ENCODE measurements around the gene PARP12. TPM values are rescaled to one million over a fixed set of nuclear protein-coding genes. Genes with fewer than 3 reads are reported as not detected.

Gene PARP12
- total RNA-seq, 1 donor, result 14.0 TPM

DNA sequence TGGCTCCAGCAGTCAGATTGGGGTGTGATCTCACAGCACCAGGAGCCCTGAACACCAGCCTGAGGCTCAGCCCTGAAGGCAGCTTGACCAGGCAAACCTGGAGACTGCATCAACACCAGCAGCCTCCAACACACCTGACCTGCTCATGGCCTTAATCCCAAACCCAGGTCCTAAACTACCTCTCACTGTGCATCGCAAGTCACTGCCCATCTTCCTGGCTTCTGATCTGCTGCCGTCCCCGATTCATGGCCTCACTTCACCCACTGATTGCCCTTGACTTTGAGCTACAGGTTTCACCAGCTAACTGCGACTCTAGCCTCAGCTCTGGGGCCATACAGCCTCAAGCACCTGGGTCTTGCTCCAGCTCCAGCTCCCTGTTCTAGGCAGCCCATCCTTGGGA is 49.1 kb downstream of the PARP12 start:
- TF ChIP-seq, protein P1, sequence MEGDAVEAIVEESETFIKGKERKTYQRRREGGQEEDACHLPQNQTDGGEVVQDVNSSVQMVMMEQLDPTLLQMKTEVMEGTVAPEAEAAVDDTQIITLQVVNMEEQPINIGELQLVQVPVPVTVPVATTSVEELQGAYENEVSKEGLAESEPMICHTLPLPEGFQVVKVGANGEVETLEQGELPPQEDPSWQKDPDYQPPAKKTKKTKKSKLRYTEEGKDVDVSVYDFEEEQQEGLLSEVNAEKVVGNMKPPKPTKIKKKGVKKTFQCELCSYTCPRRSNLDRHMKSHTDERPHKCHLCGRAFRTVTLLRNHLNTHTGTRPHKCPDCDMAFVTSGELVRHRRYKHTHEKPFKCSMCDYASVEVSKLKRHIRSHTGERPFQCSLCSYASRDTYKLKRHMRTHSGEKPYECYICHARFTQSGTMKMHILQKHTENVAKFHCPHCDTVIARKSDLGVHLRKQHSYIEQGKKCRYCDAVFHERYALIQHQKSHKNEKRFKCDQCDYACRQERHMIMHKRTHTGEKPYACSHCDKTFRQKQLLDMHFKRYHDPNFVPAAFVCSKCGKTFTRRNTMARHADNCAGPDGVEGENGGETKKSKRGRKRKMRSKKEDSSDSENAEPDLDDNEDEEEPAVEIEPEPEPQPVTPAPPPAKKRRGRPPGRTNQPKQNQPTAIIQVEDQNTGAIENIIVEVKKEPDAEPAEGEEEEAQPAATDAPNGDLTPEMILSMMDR (IDR thresholded peaks at IDR 0.05; ENCODE audit: insufficient read depth, low read length), result no peak
- H3K4me3 ChIP-seq (ENCODE audit: low read depth, low read length), result no peak overlapping the region
- DNase-seq (ENCODE audit: low read depth), result no peak

GRCh38 chr7:140010194-140010895 is 52.4 kb downstream of the PARP12 start:
- TF ChIP-seq, protein P1 (IDR thresholded peaks at IDR 0.05; ENCODE audit: insufficient read depth, low read length), result no peak
- no peak for DNase-seq (ENCODE audit: low read depth)
- no peak overlapping the region for H3K4me3 ChIP-seq (ENCODE audit: low read depth, low read length)

- H3K4me3 ChIP-seq (ENCODE audit: low read depth, low read length), result no peak overlapping the region
- no peak for DNase-seq (ENCODE audit: low read depth)
- TF ChIP-seq, protein P1 (IDR thresholded peaks at IDR 0.05; ENCODE audit: insufficient read depth, low read length), result no peak
These were observed 53.0 kb downstream of the PARP12 start for GRCh38 chr7:140009735-140010134.

DNA sequence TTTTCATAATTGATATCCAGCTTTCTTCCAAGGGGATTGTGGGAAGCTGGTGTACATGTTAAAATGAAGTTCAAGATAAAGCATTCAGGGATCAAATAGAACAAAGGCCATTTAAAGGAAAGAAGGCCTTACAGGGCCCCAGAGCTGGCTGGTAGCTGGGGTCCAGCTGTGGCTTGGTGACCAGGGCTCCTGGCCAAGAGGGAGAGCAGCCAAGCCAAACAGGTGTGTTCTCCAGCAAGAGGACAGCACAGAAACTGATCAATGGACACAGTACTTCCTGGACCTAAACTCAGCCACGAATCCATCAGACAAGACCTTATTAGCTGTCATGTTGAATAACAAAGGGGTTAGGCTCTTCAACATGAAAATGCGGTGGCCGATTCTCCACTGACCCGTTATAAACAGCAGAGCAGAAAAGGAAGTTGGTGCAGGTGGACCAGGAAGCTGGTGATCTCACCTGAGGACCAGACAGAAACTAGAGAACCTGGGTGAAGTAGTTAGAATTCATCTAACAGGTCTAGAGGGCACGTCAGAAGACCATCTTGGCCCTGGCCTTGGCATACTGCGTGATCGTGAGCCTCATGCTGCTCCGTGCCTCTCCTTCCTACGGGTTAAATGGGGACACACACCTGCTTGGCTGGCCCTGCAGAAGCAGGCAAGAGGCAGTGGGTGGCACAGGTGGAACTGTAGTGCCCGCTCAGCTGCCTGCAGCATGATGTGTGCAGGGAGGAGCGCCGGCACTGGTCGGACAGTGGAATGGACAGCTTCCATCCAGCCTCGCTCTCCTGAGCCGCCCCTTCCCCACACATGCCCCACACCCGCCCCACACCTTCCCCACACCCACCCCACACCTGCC is 53.8 kb downstream of the PARP12 start:
- no peak overlapping the region for H3K4me3 ChIP-seq (ENCODE audit: low read depth, low read length)

GRCh38 chr7:140007051-140007690 is 55.6 kb downstream of the PARP12 start:
- no peak for DNase-seq (ENCODE audit: low read depth)
- TF ChIP-seq, protein P1 (IDR thresholded peaks at IDR 0.05; ENCODE audit: insufficient read depth, low read length), result no peak
- H3K4me3 ChIP-seq (ENCODE audit: low read depth, low read length), result no peak overlapping the region

More for the DNA sequence above, 53.8 kb downstream of the PARP12 start:
- no peak for DNase-seq (ENCODE audit: low read depth)
- TF ChIP-seq, protein P1 (IDR thresholded peaks at IDR 0.05; ENCODE audit: insufficient read depth, low read length), result no peak

- DNase-seq (ENCODE audit: low read depth), result no peak
- TF ChIP-seq, protein P1 (IDR thresholded peaks at IDR 0.05; ENCODE audit: insufficient read depth, low read length), result no peak
- no peak overlapping the region for H3K4me3 ChIP-seq (ENCODE audit: low read depth, low read length)
These were observed 56.2 kb downstream of the PARP12 start for GRCh38 chr7:140006600-140006999.
